ENCODE results near the gene KRT76.

Gene KRT76

GRCh38 chr12:52776913-52777395 is at the start of gene KRT76:
KRT76 (minus strand) TSS chr12:52777345; CDS start chr12:52777291, 54 bp downstream.
- Histone ChIP-seq H3K4me1 (ENCODE audit: control insufficient read depth, insufficient read depth, low read length) (no peaks in the 10 kb centered on the region), H3K27me3 (ENCODE audit: control insufficient read depth, insufficient read depth, low read length) (peaks cover 20% of the 10 kb centered on the region), H3K9me3 (ENCODE audit: control insufficient read depth, low read length) (no peaks in the 10 kb centered on the region), H3K4me3 (ENCODE audit: low read length) (no peak within 1 kb of the TSS), H3K9ac (ENCODE audit: low read length) (no peak within 1 kb of the TSS), H3K36me3 (ENCODE audit: control insufficient read depth, insufficient read depth, low read length) (no peaks in the 10 kb centered on the region)

GRCh38 chr12:52825961-52826360 is 48.8 kb upstream of the KRT76 start:
- no peak overlapping the region for H3K9ac ChIP-seq (ENCODE audit: low read length)
- H3K27me3 ChIP-seq (ENCODE audit: control insufficient read depth, insufficient read depth, low read length) = peaks cover 3% of the 10 kb centered on the region
- no peak overlapping the region for H3K4me3 ChIP-seq (ENCODE audit: low read length)
- H3K9me3 ChIP-seq (ENCODE audit: control insufficient read depth, low read length) = no peaks in the 10 kb centered on the region
- H3K36me3 ChIP-seq (ENCODE audit: control insufficient read depth, insufficient read depth, low read length) = no peaks in the 10 kb centered on the region
- peaks cover 11% of the 10 kb centered on the region for H3K4me1 ChIP-seq (ENCODE audit: control insufficient read depth, insufficient read depth, low read length)

GRCh38 chr12:52824741-52825410 is 47.7 kb upstream of the KRT76 start:
- Histone ChIP-seq H3K9me3 (ENCODE audit: control insufficient read depth, low read length) (no peaks in the 10 kb centered on the region), H3K27me3 (ENCODE audit: control insufficient read depth, insufficient read depth, low read length) (peaks cover 5% of the 10 kb centered on the region), H3K9ac (ENCODE audit: low read length) (no peak overlapping the region), H3K4me1 (ENCODE audit: control insufficient read depth, insufficient read depth, low read length) (peaks cover 11% of the 10 kb centered on the region), H3K36me3 (ENCODE audit: control insufficient read depth, insufficient read depth, low read length) (no peaks in the 10 kb centered on the region), H3K4me3 (ENCODE audit: low read length) (no peak overlapping the region)

GRCh38 chr12:52823761-52824450 is 46.8 kb upstream of the KRT76 start:
- Histone ChIP-seq H3K4me1 (ENCODE audit: control insufficient read depth, insufficient read depth, low read length) (peaks cover 11% of the 10 kb centered on the region), H3K9me3 (ENCODE audit: control insufficient read depth, low read length) (no peaks in the 10 kb centered on the region), H3K36me3 (ENCODE audit: control insufficient read depth, insufficient read depth, low read length) (no peaks in the 10 kb centered on the region), H3K27me3 (ENCODE audit: control insufficient read depth, insufficient read depth, low read length) (peaks cover 5% of the 10 kb centered on the region), H3K9ac (ENCODE audit: low read length) (no peak overlapping the region), H3K4me3 (ENCODE audit: low read length) (no peak overlapping the region)

GRCh38 chr12:52822771-52823510 is 45.8 kb upstream of the KRT76 start:
- no peaks in the 10 kb centered on the region for H3K36me3 ChIP-seq (ENCODE audit: control insufficient read depth, insufficient read depth, low read length)
- peaks cover 11% of the 10 kb centered on the region for H3K4me1 ChIP-seq (ENCODE audit: control insufficient read depth, insufficient read depth, low read length)
- H3K9ac ChIP-seq (ENCODE audit: low read length) = no peak overlapping the region
- H3K4me3 ChIP-seq (ENCODE audit: low read length) = no peak overlapping the region
- H3K9me3 ChIP-seq (ENCODE audit: control insufficient read depth, low read length) = no peaks in the 10 kb centered on the region
- H3K27me3 ChIP-seq (ENCODE audit: control insufficient read depth, insufficient read depth, low read length) = peaks cover 6% of the 10 kb centered on the region

- Histone ChIP-seq H3K36me3 (ENCODE audit: control insufficient read depth, insufficient read depth, low read length) (no peaks in the 10 kb centered on the region), H3K4me1 (ENCODE audit: control insufficient read depth, insufficient read depth, low read length) (peaks cover 11% of the 10 kb centered on the region), H3K9me3 (ENCODE audit: control insufficient read depth, low read length) (no peaks in the 10 kb centered on the region), H3K27me3 (ENCODE audit: control insufficient read depth, insufficient read depth, low read length) (peaks cover 13% of the 10 kb centered on the region), H3K4me3 (ENCODE audit: low read length) (no peak overlapping the region), H3K9ac (ENCODE audit: low read length) (no peak overlapping the region)
These were observed 44.9 kb upstream of the KRT76 start for GRCh38 chr12:52821826-52822660.

GRCh38 chr12:52821071-52821730 is 44.1 kb upstream of the KRT76 start:
- H3K9ac ChIP-seq (ENCODE audit: low read length) = no peak overlapping the region
- no peaks in the 10 kb centered on the region for H3K36me3 ChIP-seq (ENCODE audit: control insufficient read depth, insufficient read depth, low read length)
- no peaks in the 10 kb centered on the region for H3K9me3 ChIP-seq (ENCODE audit: control insufficient read depth, low read length)
- H3K4me3 ChIP-seq (ENCODE audit: low read length) = no peak overlapping the region
- peaks cover 14% of the 10 kb centered on the region for H3K27me3 ChIP-seq (ENCODE audit: control insufficient read depth, insufficient read depth, low read length)
- peaks cover 11% of the 10 kb centered on the region for H3K4me1 ChIP-seq (ENCODE audit: control insufficient read depth, insufficient read depth, low read length)

GRCh38 chr12:52820521-52820920 is 43.4 kb upstream of the KRT76 start:
- peaks cover 11% of the 10 kb centered on the region for H3K4me1 ChIP-seq (ENCODE audit: control insufficient read depth, insufficient read depth, low read length)
- peaks cover 14% of the 10 kb centered on the region for H3K27me3 ChIP-seq (ENCODE audit: control insufficient read depth, insufficient read depth, low read length)
- no peaks in the 10 kb centered on the region for H3K9me3 ChIP-seq (ENCODE audit: control insufficient read depth, low read length)
- no peak overlapping the region for H3K4me3 ChIP-seq (ENCODE audit: low read length)
- H3K9ac ChIP-seq (ENCODE audit: low read length) = no peak overlapping the region
- H3K36me3 ChIP-seq (ENCODE audit: control insufficient read depth, insufficient read depth, low read length) = no peaks in the 10 kb centered on the region

- H3K36me3 ChIP-seq (ENCODE audit: control insufficient read depth, insufficient read depth, low read length) = no peaks in the 10 kb centered on the region
- H3K4me3 ChIP-seq (ENCODE audit: low read length) = no peak overlapping the region
- no peaks in the 10 kb centered on the region for H3K9me3 ChIP-seq (ENCODE audit: control insufficient read depth, low read length)
- H3K9ac ChIP-seq (ENCODE audit: low read length) = no peak overlapping the region
- H3K27me3 ChIP-seq (ENCODE audit: control insufficient read depth, insufficient read depth, low read length) = peaks cover 14% of the 10 kb centered on the region
- peaks cover 11% of the 10 kb centered on the region for H3K4me1 ChIP-seq (ENCODE audit: control insufficient read depth, insufficient read depth, low read length)
These were observed 42.8 kb upstream of the KRT76 start for GRCh38 chr12:52819731-52820510.

GRCh38 chr12:52818887-52819420 is 41.8 kb upstream of the KRT76 start:
- H3K9ac ChIP-seq (ENCODE audit: low read length) = no peak overlapping the region
- H3K4me1 ChIP-seq (ENCODE audit: control insufficient read depth, insufficient read depth, low read length) = peaks cover 21% of the 10 kb centered on the region
- no peak overlapping the region for H3K4me3 ChIP-seq (ENCODE audit: low read length)
- H3K27me3 ChIP-seq (ENCODE audit: control insufficient read depth, insufficient read depth, low read length) = peaks cover 17% of the 10 kb centered on the region
- H3K9me3 ChIP-seq (ENCODE audit: control insufficient read depth, low read length) = no peaks in the 10 kb centered on the region
- H3K36me3 ChIP-seq (ENCODE audit: control insufficient read depth, insufficient read depth, low read length) = no peaks in the 10 kb centered on the region

Data from mucosa of stomach (tissue), 1 donor.